ENCODE results near the gene MAGI3.

DNA sequence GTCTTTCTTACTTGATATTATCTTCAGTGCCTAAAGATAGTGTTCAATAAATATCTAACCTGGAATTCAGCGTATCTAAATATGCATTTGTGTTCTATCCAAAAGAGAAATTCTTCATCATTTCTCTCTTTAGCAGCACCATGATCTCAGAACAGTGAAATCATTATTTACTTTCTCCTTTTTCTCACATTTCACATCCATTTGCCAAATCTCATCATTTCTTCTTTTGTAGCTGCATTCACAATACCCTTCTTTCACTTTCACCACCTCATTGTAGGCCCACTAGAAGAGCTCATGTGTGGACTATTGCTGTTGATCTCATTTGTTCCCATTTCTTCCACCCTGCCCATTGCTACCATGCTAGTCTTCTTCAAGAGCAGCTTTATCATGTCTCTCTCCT is 191.0 kb downstream of the MAGI3 start:
- TF ChIP-seq POLR2A (IDR thresholded peaks at IDR 0.05; ENCODE audit: low read length): no peak
- TF ChIP-seq GATA1 (IDR thresholded peaks at IDR 0.05; ENCODE audit: low read depth, low read length): no peak

Measured in erythroblast (primary cell).